Inferior parietal cortex (tissue), 1 donor: Measurements from ENCODE around the gene UVRAG.

Source experiments
- DNase-seq: peaks from one replicate; pipeline ENCODE4 v3.0.0-alpha.2; 2016; ENCODE audit errors: extremely low spot score

The UVRAG gene

DNA sequence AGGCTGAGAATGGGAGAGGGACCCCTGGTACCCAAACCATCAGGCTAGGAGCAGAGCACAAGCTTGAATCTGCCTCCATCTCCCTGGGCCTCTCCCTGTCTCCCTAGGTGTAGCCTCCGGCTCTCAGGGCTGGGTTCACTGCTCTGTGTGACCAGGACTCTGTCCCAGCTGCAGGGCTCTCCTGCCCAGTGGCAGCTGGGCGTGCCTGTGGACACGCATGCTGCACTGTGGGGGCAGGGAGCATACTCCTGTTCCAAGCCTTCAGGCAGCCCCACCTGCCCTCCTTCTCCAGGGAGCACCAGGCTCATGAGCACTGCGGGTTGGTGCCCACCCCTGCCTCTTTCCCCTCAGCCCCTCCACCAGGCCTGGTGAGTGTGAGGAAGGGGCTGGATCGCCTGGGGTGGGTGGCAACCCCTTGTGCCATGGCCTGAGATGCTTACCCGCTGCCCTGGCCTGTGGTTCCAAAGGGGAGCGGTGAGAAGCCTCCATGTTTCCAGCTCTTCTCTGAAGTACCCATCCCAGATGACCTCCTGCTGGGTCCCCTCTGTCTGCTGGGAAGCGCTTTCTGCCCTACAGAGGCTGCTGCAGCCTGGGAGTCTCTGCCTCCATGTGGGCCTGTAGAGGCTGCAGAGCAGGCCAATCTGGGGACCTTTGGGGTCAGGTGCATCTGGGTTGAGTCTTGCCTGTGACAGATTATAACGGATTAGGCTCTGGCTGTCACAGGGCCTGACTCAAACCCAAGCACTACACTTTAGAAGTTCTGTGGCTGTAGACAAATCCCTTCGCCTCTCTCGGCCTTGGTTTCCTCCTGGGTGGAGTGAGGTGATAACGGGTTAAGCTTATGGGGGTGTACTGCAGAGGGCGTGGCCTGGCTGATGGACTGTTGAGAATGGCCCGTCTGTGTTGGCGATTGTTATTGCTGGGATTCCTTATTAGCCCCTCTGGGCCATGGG is 347.6 kb downstream of the UVRAG start:
- no peak for DNase-seq

- no peak for DNase-seq
These were observed 348.4 kb downstream of the UVRAG start for GRCh38 chr11:76163289-76163880.

GRCh38 chr11:76164081-76164480 is 349.1 kb downstream of the UVRAG start:
- no peak for DNase-seq

DNA sequence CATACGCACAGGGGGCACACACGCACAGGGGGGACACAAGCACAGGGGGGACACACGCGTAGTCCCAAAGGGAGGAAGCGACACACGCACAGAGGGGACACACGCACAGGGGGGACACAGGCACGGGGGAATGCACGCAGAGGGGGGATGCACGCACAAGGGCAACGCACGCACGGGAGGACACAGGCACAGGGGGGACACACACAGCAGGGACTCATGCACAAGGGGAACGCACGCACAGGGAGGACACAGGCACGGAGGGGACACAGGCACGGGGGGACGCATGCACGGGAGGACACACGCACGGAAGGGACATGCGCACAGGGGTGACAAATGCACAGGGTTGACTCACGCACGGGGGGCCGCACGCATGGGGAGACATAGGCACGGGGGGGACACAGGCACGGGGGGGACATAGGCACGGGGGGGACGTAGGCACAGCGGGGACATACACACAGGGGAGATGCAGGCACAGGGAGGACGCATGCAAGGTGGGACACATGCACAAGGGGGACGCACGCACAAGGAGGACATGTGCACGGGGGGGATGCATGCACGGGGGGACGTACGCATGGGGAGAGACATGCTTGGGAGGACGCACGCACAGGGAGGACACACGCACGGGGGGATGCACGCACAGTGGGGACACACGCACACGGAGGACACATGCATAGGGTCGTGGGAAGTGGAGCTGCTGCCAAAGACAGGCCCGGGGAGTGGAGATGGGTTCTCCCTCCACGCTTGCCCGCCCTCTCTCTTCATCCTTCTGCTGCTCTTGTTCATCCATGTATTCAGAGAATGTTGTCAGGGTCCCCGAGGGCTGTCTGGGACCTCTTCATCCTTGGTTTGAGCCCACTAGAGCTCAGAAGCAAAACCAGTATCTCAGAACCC is 350.1 kb downstream of the UVRAG start:
- no peak for DNase-seq

- DNase-seq, result no peak
These were observed 351.3 kb downstream of the UVRAG start for GRCh38 chr11:76166314-76166713.

DNA sequence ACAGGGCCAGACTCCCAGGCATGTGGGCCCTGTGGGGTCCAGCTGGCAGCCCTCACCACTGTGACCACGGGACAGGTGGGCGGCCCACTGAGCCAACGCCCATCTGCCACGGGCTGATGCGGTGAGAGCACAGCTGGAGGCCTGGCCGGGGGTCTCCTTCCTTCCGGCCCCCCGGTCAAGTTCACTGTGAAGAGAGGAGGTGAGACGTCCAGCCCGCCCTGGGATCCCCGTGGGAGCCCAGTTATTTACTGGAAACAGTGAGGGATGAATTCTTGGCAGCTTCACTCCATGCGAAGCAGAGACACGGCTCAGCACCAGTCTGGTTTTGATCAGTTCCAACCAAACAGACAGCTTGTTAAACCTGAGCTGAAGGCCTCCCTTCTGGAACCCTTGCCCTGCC is 352.6 kb downstream of the UVRAG start:
- DNase-seq, result no peak

DNA sequence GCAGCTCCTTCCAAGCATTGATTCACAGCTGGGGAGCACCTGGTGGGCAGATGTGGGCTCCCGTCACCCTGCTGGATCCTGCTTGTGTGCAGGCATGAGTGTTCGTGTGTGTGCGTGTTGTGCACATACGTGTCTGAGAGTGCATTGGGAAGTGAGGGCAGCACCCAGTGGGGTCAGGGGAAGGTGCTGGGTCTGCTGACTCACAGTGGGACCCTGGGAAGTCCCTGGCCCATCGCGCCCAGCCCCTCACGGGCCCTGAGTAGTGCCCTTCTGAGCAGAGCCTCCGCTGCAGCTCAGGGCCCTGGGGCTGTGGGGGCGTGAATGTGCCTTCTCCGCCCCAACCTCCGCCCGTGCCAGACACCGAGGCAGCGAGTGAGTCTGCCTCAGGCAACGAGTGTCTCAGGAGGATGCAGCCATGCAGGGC is 354.5 kb downstream of the UVRAG start:
- no peak for DNase-seq

DNA sequence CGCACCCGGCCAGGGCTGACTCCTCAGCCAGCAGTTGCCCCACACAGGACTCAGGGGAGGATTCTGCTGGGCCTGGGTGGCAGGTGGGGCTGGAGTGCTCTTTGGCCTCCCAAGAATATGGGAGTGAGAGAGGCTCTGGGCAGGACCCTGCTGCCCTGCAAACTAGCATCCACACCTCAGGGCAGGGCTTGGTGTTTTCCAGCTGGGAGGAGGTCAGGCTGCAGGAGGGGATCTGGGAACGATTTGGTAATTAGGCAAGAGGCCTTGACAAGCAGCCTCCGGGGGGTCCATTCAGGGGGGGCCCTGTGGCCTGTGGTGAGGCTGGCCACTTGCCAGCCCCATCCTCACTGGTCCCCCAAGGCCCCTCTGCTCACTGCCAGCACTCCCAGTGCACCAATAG is 355.5 kb downstream of the UVRAG start:
- DNase-seq, result no peak

- no peak for DNase-seq
These were observed 357.6 kb downstream of the UVRAG start for GRCh38 chr11:76172583-76172982.

DNA sequence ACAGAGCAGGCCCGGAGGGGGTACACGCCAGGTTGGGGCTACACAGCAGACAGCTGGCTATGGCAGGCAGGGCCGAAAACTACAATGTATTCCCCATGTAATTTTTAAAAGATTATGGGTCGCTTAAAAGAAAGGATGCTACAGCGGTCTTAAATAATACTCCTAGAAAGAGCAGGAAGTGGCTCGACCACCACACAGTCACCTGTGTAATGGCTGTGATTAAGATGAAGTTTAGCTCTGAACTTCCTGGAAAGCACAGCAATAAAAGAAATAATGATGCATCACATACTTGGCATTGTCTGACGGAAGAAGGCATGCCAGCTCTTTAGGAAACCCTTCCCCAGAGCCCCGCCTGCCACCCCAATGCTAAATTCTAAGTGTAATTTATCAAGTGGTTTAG is 358.7 kb downstream of the UVRAG start:
- no peak for DNase-seq

DNA sequence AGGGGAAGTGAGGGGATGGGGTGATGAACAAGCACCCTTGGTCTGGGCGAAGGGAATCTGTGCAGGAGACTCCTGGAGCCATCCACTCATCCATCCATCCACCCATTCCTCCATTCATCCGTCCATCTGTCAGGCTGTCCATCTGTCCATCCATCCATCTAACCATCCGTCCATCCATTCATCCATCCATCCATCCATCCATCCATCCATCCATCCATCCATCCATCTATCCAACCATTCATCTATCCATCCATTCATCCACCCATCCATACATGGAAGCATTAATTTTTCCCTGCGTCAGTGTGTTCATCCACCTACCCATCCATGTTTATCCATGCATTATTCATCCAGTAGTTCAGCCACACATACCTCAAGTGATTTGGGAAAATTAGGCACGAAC is 359.3 kb downstream of the UVRAG start:
- DNase-seq, result no peak

DNA sequence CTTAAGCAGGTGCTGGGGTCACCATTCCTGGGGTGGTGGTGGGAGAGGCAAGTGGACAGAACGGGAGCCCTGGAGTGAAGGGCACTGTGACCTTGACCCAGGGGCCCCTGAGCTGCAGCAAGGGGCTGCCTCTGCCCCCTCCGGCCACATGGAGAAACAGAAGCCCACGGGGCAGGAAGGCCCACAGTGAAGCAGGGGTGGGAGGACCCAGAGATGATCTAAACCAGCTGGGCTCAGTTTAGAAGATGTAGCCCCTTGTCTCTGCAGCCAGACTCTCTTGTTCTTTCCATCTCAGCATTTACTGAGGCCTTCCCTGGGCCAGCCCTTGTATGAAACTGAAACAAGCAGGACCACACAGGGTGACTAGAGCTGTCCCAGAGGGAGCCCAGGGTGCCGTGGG is 360.8 kb downstream of the UVRAG start:
- no peak for DNase-seq

DNA sequence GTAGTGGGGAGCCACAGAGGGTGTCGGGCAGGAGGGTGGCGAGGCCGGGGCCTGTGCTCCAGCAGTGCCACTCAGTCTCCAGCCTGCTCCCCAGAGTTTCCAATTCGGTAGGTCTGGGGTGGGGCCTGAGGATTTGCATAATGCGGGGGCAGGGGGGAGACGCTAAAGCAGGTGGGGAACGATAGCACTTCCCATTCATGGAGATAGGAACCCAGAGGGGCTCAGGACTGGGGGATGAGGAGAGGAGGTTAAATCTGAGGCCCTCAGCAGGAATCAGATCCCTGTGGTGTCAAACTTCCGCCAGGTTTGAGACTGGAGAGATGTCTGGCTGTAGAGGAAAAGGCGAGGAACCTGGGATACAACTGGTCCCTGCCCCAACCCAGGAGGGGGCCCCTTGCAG is 361.5 kb downstream of the UVRAG start:
- no peak for DNase-seq

DNA sequence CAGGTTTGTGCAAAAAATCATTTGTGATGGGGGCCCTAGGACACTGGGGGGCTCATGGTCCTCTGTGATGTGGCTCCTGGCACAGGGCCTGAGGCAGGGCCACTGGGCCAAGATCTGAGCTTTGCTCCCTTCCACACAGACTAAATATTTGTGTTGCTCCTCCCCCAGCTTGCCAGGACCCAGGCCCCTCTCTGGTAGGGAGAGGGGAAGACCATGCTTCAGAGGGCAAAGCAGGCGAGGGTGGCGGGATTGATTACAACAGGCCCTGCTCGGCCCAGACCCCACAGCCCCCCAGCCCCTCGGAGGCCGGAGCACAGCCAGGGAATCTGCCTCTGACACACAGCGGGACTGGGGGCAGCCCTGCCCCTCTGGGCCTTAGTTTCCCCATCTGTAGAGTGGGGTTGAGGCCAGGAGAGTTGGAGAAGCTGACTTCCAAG is 362.3 kb downstream of the UVRAG start:
- DNase-seq, result no peak

DNA sequence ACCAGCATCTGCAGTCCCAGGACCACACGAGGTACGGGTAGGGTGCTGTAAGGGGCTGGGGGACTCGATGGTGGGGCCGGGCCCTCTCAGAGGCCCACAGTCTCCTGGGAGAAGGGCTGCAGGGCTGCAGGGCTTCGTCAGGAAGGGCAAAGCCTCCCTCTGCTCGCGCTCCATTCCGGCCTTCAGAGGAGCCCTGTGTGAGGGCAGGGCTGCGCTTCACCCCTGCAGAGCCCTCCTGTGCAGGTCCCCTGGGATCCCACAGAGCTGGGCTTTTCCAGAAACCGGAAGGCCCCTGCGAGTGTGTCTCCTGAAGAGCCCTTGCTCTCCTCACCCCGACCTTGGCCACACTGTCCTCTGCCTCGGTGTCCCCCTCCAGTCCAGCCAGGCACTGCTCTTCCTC is 364.1 kb downstream of the UVRAG start:
- no peak for DNase-seq

GRCh38 chr11:76181371-76181770 is 366.4 kb downstream of the UVRAG start:
- DNase-seq, result no peak

GRCh38 chr11:76184551-76184993 is 369.6 kb downstream of the UVRAG start:
- no peak for DNase-seq

- DNase-seq, result no peak
These were observed 370.5 kb downstream of the UVRAG start for GRCh38 chr11:76185511-76185910.

GRCh38 chr11:76185931-76186401 is 371.0 kb downstream of the UVRAG start:
- no peak for DNase-seq

DNA sequence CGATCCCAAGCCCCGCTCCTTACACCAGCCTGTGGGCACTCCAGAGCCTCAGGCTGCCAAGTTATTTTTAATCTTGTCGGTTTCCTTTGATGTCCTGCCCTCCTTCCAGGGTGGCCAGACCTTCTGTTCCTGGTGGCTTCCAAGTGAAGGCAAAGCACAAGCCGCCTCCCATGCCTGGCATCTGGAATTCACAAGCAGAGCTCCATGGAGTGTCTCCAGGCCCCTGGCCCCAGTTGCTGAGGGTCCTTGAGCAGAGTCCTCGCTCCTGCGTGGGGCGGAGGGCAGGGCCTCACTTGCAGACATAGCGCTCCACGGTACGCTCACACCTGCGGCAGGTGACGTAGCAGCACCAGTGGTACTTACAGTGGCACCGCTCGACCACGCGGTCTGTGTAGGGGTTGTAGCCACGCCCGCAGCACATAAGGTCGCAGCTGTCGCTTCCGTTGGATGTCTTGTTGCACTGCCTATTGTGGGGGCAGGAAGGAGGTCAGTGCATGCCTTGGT is 371.8 kb downstream of the UVRAG start:
- DNase-seq, result no peak

DNA sequence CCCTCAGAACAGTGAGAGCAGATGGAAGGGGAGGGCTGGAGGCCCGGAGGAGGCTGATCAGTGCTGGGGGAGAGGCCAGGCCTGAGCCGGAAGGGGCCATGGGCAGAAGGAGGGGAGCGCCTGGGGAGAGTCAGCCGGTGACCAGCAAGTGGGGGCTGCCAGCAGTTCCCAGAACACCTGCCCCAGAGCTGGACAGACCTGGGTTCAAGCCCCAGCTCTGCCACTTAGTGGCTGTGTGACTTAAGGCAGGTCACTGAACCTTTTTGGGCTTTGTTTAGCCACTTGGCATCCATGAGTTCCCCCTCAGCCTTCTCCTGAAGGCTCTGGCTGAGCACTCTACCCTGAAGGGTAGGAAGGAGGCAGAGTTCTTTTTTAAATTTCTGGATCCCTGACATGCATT is 373.9 kb downstream of the UVRAG start:
- DNase-seq, result no peak

- no peak for DNase-seq
These were observed 374.7 kb downstream of the UVRAG start for GRCh38 chr11:76189682-76190081.
